Measurements from ENCODE around the gene TCIRG1.

Gene TCIRG1

DNA sequence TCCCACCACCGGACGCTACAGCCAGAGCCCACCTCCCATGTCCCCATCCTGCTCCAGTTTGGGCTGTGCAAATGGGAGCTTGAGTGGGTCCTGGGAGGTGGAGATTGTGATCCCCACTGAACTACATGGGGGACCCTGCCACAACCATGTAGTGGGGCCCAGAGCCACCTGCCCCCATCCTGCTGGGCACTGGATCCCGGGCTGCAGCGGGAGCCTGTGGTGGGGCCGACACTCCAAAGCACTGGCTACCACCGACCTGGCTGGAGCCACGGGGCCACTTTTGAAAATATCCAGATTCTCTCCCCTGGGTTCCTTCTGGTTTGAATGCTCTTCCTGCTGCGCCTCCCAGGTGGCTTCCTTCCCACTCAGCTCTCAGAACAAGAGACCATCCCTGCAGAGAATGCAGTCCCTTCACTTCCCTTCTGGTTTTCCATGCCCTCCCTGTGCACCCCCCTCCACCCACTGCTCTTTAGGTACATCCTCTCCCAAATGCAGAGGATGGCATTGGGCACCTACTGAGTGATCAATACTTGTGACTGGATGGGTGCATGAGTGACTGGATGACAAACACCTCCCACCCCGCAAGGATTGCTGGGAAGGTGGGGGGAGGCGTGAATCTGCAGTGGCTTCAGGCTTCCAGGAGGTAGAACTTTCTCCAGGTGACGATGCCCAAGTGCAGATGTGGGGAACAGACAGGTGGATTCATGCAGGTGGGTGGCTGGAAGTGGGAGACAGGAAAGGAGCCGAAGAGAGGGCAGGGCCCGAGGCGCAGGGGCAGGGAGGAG, 34.1 kb upstream of the TCIRG1 start:
- DNase-seq (ENCODE audit: low read depth): no peak

GRCh38 chr11:68006606-68007166, 32.1 kb upstream of the TCIRG1 start:
- no peak for DNase-seq (ENCODE audit: low read depth)

DNA sequence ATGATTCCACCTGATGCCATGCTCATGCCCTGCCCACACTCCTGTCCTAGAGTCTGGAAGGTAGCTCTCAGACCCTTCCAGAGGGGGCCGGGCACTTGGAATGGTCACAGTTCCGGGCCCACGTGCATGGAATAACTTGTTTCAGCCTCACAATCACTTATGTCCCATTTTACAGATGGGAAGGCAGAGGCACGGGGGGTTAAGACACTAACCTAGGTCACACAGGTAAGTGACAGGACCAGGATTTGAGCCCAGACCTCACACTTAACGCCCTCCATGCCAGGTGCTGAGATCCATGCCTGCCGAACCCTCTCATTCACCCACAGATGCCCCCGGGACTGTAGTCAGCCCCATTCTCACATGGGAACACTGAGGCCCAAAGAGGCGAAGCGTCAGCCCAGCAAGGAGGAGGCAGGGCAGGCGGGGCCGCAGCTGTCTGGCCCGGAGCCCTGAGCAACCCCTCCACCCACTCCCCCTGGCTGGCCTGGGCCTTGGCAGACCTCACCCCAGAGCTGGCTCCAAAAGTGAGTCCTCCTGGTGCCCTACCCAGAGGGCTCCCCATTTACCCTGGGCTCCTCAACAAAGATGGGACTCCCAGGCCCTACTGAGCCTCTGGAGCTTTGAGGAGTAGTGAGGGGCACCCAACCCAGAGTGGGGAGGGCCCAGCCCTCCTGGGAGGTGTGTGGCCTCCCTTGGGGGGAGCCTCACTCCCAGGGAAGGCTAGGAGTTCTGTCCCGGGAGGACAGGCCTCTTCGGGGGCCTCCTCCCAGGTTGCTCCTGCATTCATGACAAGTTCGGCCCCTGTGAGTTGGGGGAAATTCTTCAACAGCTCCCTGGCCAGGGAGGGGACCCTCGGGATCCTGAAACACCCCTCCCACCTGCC, 31.1 kb upstream of the TCIRG1 start:
- no peak for DNase-seq (ENCODE audit: low read depth)

- DNase-seq (ENCODE audit: low read depth): no peak
Measured at GRCh38 chr11:68008381-68009337, 30.2 kb upstream of the TCIRG1 start.

DNA sequence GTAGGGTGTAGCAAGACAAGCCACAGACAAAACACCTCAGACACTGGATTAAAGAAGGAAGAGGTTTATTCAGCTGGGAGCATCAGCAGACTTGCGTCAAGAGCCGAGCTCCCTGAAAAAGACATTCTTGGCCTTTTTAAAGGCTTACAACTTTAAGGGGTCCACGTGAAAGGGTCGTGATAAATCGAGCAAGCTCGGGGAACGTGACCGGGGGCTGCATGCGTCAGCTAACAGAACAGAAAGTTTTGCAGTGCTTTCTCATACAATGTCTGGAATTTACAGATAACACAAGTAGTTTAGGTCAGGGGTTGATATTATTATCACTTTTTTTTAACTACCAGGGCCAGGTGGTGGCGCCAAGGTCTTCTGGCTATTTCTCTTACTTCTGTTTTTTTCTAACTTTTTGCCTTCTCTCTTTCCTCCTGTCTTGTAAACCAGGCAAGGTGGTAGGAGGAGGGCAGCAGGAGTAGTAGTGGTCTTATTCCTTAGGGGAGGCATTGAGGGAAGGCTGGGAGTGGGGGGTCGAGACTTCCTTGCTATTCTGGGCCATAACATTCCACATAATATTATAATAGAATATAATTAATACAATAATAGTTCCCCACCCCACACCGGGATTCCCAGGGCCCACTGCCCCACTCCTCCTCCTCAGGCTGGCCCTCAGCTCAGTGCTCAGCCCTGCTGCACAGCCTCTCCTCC, 29.3 kb upstream of the TCIRG1 start:
- no peak for DNase-seq (ENCODE audit: low read depth)

DNA sequence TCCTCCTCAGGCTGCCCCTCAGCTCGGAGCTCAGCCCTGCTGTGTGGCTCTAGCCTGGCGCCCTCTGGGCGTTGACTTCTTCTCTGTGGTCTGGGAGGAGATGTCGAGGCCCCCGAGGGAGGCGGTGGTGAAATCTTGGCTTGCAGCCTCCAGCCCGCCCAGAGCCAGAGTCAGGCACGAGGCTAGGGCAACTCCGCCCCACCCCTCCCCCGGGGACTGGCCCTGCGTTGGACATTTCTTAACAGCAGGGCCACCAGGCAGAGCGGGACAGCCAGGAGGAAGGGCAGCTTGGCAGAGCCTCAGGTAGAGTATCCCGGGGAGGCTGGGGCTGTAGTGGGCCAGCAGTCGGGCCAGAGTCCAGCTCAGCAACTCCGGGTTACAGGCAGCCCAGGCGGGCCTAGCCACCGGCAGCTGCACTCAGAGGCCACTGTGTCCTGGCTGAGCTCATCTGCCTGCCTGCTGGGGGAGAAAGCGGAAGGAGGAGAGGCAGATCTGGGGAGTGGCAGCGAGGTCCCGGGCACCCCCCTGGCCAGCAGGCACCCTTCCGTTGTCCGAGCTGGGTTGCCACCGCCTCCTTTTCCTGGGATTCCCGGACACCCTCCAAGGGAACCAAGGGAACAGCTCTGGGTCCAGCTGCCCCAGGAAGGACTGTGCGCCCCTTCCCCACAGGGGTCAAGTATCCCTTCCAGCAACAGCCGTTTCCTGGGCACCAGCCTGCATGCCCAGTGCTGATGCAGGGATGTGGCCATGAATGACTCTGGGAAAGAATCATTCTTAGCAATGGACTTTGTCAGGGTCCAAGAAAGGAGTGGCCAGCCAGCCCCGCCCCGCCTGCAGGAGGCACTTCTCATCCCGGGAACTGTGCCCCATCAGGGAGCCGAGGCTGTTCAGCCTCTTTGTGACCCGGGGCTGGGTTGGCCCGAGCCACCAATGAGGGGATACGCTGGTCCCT, 28.5 kb upstream of the TCIRG1 start, which contains the start of gene ALDH3B1:
ALDH3B1 (plus strand) TSS at position 238 of the 952 bp plus-strand sequence. CDS start 4,971 bp downstream, outside the sequence.
- DNase-seq (ENCODE audit: low read depth): no peak

DNA sequence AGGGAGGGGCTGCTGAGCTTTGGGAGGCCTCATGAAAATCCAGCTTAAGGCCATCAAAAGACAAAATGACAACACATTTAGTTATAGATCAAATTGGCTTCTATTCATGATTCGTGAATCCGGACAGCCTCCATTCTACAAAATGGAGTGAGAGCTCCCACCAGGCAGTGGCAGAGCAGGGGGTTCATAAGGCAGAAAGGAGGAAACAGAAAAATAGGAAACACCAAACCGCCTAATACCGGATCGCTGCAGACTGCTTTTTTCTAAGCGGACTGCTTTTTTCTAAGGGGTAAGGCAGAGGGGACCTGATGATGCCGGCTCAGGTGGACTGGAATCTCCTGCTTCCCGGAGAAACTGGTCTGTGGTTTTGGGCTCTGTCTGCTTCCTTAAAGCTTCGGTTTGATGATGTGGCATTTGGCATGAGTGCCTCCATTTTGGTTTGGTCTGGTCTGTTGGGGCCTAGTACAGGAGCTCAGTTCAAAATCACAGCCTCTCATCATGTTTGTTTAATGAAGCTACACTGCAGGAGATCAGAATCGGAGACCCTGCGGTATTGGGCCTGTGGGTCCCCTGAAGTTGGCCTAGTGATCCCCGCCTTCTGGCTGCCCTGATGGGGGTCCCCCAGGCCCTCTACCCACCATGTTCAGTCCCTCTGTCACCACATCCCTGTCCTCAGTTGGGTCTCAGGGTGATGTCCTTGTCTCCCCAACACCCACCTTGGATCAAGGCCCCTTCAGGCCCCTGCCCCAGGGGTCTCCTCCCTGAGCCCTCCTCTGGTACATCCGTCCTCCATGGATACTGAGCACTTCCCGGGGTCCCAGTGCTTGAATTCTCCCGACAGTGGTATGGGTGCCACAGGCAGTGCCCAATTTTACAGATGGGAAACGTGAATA, 27.5 kb upstream of the TCIRG1 start:
- DNase-seq (ENCODE audit: low read depth): no peak

- no peak for DNase-seq (ENCODE audit: low read depth)
Measured at GRCh38 chr11:68012044-68012842, 26.6 kb upstream of the TCIRG1 start.

- no peak for DNase-seq (ENCODE audit: low read depth)
Measured at GRCh38 chr11:68012843-68013610, 25.8 kb upstream of the TCIRG1 start.

DNA sequence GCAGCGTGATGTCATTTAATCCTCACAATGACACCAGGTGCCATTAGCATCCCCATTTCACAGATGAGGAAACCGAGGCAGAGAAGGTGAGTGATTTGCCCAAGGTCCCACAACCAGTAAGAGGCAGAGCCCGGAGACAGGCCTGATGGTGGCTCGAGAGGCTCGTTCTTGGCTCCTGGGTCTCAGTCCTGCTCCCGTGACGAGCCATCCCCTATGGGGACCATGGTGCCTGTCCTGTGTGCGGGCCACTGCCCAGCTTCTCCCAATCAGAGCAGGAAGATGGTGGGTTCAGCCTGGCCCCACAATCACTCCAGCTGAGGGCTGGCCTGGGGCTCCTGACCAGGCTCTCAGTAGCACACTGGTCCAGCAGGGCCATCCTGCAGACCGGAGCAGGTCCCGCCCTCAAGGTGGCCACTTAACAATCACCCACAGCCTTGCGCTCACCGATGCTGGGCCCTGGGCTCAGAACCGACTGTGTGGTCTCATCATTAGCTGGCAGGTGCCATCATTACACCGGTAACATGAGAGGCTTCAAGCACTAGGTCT, 25.1 kb upstream of the TCIRG1 start:
- DNase-seq (ENCODE audit: low read depth): no peak

DNA sequence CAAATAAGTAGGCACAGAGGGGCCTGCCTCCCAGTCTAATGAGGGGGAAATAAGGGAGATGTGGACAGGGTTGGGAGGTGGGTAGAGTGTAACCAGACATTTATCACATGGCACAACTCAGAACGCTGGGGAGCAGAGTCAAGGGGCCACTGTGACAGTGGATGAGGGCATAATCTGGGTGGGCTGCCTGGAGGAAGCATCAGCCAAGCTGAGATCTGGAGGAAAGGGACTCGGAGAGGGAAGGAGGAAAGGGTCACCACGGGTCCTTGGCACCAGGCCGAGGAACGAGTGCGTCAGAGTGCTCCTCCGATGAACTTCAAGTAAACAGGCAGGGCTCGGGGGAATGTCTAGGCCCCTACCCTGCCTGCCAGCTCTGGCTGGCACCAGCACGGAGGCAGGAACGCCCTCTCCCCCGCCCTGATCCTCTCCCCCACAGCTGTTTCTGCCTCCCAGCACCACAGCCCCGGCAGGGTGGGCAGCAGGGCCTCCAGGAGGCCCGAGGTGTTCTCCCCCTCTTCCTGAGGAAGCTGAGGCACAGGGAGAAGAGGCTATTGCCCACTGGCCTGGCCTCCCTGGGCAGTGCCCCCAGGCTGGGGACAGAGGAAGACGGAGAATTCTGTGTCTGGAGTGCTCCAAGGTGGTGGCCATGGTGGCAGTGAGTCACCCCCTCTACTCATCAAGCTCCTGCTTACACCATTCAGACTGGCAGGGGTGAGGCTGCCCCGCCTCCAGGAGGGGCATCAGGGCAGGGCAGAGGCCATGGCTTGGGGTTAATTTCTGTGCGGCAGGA, 24.5 kb upstream of the TCIRG1 start:
- DNase-seq (ENCODE audit: low read depth): no peak

- DNase-seq (ENCODE audit: low read depth): no peak
Measured at GRCh38 chr11:68014947-68015447, 23.8 kb upstream of the TCIRG1 start.

GRCh38 chr11:68015467-68015866, 23.4 kb upstream of the TCIRG1 start:
- DNase-seq (ENCODE audit: low read depth): no peak

- DNase-seq (ENCODE audit: low read depth): no peak
Measured at GRCh38 chr11:68016161-68016903, 22.5 kb upstream of the TCIRG1 start.
